ENCODE results near the gene C11orf97. TPM values are rescaled to one million over a fixed set of nuclear protein-coding genes. Genes with fewer than 3 reads are reported as not detected.

Gene C11orf97
- total RNA-seq, 1 experiment from 2014 or later: not detected

GRCh38 chr11:94507485-94507884 lies 4.8 kb upstream of the C11orf97 start:
- intact Hi-C loops (cut with micrococcal nuclease): loop anchor here (10.0 kb wide), 3 partner anchors 583 to 1563 kb away; no protein-coding TSS in a partner anchor
- no TSS peak for BruUV-seq (replicated peaks)

GRCh38 chr11:94513091-94513490 lies 830 bp downstream of the C11orf97 start:
- Histone ChIP-seq H2AFZ (ENCODE audit: low read depth, low read length, poor library complexity, severe bottlenecking) (no peak overlapping the region), H3K9ac (ENCODE audit: low read length) (no peak overlapping the region), H3K4me1 (ENCODE audit: control insufficient read depth in 1 of 2, insufficient read depth in 2 of 2, low read length in 2 of 2) (no peaks in the 10 kb centered on the region), H3K4me2 (ENCODE audit: low read length) (no peak overlapping the region), H3K27me3 (ENCODE audit: insufficient read depth, low read length) (no peaks in the 10 kb centered on the region), H3K9me2 (ENCODE audit: insufficient read depth) (no peaks in the 10 kb centered on the region), H4K20me1 (ENCODE audit: insufficient read depth) (no peaks in the 10 kb centered on the region), H3K9me3 (ENCODE audit: control insufficient read depth in 1 of 2, insufficient read depth in 1 of 2, low read depth in 1 of 2, low read length in 2 of 2) (no peaks in the 10 kb centered on the region), H3K36me3 (ENCODE audit: control insufficient read depth in 1 of 2, insufficient read depth in 2 of 2, low read length in 2 of 2) (no peaks in the 10 kb centered on the region), H3K27ac (ENCODE audit: low read depth, low read length) (no peak overlapping the region), H3K4me3 (replicated peaks in 1 of 2; ENCODE audit: low read depth in 1 of 2, low read length in 2 of 2) (no peak overlapping the region), H3K79me2 (ENCODE audit: insufficient read depth, low read length) (no peaks in the 10 kb centered on the region)
- ATAC-seq: no peak
- intact Hi-C loops (cut with micrococcal nuclease): loop anchor here (10.0 kb wide), 1 partner anchor 1912 kb away; no protein-coding TSS in a partner anchor
- ChIA-PET CTCF (no interaction called here), RAD21 (ENCODE audit: low non-redundant PET in 1 of 2, low total read pairs in 2 of 2, uncharacterized antibody in 2 of 2, unreplicated experiment in 2 of 2) (no interaction called here), POLR2A (no interaction called here)
- DNase-seq (ENCODE audit: low read depth, low spot score): no peak
- BruUV-seq (replicated peaks): no TSS peak
- TF ChIP-seq ZFX (IDR thresholded peaks at IDR 0.05): no peak
- no peak for TF ChIP-seq FOSL1 (IDR thresholded peaks at IDR 0.05; ENCODE audit: low read depth)
- no peak for TF ChIP-seq SP1 (IDR thresholded peaks at IDR 0.05; ENCODE audit: low read depth)
- TF ChIP-seq, protein P1, sequence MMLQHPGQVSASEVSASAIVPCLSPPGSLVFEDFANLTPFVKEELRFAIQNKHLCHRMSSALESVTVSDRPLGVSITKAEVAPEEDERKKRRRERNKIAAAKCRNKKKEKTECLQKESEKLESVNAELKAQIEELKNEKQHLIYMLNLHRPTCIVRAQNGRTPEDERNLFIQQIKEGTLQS (IDR thresholded peaks at IDR 0.05): no peak
- TF ChIP-seq CBX3 (IDR thresholded peaks at IDR 0.05; ENCODE audit: low read depth): no peak
- no peak for TF ChIP-seq RAD21 (IDR thresholded peaks at IDR 0.05; ENCODE audit: low read depth)
- TF ChIP-seq EZH2phosphoT487 (IDR thresholded peaks at IDR 0.05; ENCODE audit: borderline replicate concordance): no peak

More at GRCh38 chr11:94507485-94507884, 4.8 kb upstream of the C11orf97 start:
- Histone ChIP-seq H2AFZ (ENCODE audit: low read depth, low read length, poor library complexity, severe bottlenecking) (no peak overlapping the region), H3K9me3 (ENCODE audit: control insufficient read depth in 1 of 2, insufficient read depth in 1 of 2, low read depth in 1 of 2, low read length in 2 of 2) (no peaks in the 10 kb centered on the region), H3K4me2 (ENCODE audit: low read length) (no peak overlapping the region), H3K79me2 (ENCODE audit: insufficient read depth, low read length) (no peaks in the 10 kb centered on the region), H3K36me3 (ENCODE audit: control insufficient read depth in 1 of 2, insufficient read depth in 2 of 2, low read length in 2 of 2) (no peaks in the 10 kb centered on the region), H3K27ac (ENCODE audit: low read depth, low read length) (no peak overlapping the region), H4K20me1 (ENCODE audit: insufficient read depth) (no peaks in the 10 kb centered on the region), H3K4me1 (ENCODE audit: control insufficient read depth in 1 of 2, insufficient read depth in 2 of 2, low read length in 2 of 2) (no peaks in the 10 kb centered on the region), H3K9ac (ENCODE audit: low read length) (no peak overlapping the region), H3K27me3 (ENCODE audit: insufficient read depth, low read length) (no peaks in the 10 kb centered on the region), H3K9me2 (ENCODE audit: insufficient read depth) (no peaks in the 10 kb centered on the region), H3K4me3 (replicated peaks in 1 of 2; ENCODE audit: low read depth in 1 of 2, low read length in 2 of 2) (no peak overlapping the region)
- CTCF ChIA-PET: interaction anchor here (2.9 kb wide), 1 partner anchor 612 kb away, joined by 15 read pairs; no protein-coding TSS in a partner anchor
- POLR2A ChIA-PET: no interaction called here
- RAD21 ChIA-PET (ENCODE audit: low non-redundant PET in 1 of 2, low total read pairs in 2 of 2, uncharacterized antibody in 2 of 2, unreplicated experiment in 2 of 2): no interaction called here
- no peak for DNase-seq (ENCODE audit: low read depth, low spot score)
- ATAC-seq: no peak
- TF ChIP-seq POLR2AphosphoS5 (IDR thresholded peaks at IDR 0.05; ENCODE audit: low read depth, low read length) (no peak), FOSL1 (IDR thresholded peaks at IDR 0.05; ENCODE audit: low read depth) (no peak), ZFX (IDR thresholded peaks at IDR 0.05) (no peak), EGR1 (IDR thresholded peaks at IDR 0.05; ENCODE audit: low read depth) (no peak)

Data from HCT116 (cell line).